ENCODE data around the gene ST3GAL2. TPM values are rescaled to one million over a fixed set of nuclear protein-coding genes. Genes with fewer than 3 reads are reported as not detected.

Gene ST3GAL2, protein sequence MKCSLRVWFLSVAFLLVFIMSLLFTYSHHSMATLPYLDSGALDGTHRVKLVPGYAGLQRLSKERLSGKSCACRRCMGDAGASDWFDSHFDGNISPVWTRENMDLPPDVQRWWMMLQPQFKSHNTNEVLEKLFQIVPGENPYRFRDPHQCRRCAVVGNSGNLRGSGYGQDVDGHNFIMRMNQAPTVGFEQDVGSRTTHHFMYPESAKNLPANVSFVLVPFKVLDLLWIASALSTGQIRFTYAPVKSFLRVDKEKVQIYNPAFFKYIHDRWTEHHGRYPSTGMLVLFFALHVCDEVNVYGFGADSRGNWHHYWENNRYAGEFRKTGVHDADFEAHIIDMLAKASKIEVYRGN
- total RNA-seq: 46.5 to 53.0 TPM (median 47.4 TPM) in 3 replicates

DNA sequence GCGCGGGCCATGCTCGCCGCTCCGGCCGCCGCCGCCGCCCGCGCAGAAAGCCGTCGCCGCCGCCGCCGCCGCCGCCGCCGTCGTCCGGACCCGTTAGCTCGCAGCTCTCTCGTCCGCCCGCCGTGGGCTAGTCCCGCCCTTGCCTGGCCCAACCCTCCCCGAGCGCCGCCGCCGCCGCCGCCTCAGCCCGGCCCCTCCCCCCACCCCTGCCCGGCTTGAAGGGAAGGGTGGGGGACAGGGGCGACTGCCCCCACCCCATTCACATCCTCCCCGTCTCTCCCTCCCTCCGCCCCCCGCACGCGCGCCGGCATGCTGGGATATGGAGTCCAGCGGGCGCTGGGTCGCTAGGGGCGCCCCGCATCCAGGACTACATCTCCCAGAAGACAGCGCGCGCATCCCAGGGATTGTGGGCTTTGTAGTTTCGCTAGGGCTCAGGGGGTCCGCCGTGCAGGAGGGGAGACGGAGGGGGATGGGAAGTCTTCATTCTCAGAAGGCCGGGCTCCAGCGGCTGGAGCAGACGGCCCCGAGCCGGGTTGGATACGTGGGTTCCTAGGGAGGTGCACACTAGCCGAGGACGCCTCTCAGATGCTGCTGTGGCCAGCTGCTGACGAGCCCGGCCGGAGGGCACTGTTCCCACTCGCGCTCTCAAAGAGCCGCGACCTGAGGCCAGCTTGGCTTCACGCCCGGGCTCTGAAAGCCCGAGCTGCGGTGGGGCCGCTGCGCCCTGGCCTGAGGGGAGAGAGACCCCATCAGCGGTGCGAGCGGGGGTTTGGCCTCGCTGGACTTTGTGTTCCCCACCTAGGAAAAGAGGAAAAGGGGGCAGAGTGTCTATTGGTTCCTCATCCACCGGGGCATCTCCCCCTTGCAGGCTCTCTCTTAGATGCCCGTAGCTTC, at the start of gene ST3GAL2:
Gene ST3GAL2, minus strand, starts transcription at position 132 of the 894 bp plus-strand sequence. CDS start 40,570 bp downstream, outside the sequence.
- TF ChIP-seq, protein P1, sequence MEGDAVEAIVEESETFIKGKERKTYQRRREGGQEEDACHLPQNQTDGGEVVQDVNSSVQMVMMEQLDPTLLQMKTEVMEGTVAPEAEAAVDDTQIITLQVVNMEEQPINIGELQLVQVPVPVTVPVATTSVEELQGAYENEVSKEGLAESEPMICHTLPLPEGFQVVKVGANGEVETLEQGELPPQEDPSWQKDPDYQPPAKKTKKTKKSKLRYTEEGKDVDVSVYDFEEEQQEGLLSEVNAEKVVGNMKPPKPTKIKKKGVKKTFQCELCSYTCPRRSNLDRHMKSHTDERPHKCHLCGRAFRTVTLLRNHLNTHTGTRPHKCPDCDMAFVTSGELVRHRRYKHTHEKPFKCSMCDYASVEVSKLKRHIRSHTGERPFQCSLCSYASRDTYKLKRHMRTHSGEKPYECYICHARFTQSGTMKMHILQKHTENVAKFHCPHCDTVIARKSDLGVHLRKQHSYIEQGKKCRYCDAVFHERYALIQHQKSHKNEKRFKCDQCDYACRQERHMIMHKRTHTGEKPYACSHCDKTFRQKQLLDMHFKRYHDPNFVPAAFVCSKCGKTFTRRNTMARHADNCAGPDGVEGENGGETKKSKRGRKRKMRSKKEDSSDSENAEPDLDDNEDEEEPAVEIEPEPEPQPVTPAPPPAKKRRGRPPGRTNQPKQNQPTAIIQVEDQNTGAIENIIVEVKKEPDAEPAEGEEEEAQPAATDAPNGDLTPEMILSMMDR (IDR thresholded peaks at IDR 0.05; ENCODE audit: unreplicated experiment): no peak
- H3K36me3 Mint-ChIP-seq: no peaks in the 10 kb centered on the region
- peak within 1 kb of the TSS; percentile 97 for H3K4me3 Mint-ChIP-seq
- H3K4me1 Mint-ChIP-seq: peaks cover 36% of the 10 kb centered on the region
- DNase-seq (ENCODE audit: low spot score in 2 of 2, unreplicated experiment in 2 of 2): peak; percentile 92 to 94
- H3K27me3 Mint-ChIP-seq (ENCODE audit: low read depth): no peaks in the 10 kb centered on the region
- H3K27ac Mint-ChIP-seq: peak within 1 kb of the TSS; percentile 98
- H3K9me3 Mint-ChIP-seq: no peaks in the 10 kb centered on the region

DNA sequence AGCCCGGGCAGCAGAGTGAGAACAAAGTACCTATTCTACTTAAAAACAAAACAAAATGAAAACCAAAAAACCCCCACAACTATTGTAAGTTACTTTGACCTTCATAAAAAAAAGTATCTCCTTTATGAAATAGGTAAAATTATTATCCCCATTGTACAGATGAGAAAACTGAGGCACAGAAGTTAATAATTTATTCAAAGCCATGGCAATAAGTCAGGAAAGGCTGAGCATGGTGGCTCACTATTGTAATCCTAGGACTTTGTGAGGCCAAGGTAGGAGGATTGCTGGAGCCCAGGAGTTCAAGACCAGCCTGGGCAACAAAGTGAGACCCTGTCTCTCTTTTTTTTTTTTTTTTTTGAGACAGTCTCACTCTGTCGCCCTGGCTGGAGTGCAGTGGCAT, 46.0 kb upstream of the ST3GAL2 start:
- peaks cover 20% of the 10 kb centered on the region for H3K36me3 Mint-ChIP-seq
- no peaks in the 10 kb centered on the region for H3K4me1 Mint-ChIP-seq
- no peaks in the 10 kb centered on the region for H3K27me3 Mint-ChIP-seq (ENCODE audit: low read depth)
- no peak overlapping the region for H3K4me3 Mint-ChIP-seq
- no peaks in the 10 kb centered on the region for H3K9me3 Mint-ChIP-seq
- no peak overlapping the region for H3K27ac Mint-ChIP-seq
- TF ChIP-seq, protein P1 (IDR thresholded peaks at IDR 0.05; ENCODE audit: unreplicated experiment): no peak
- no peak for DNase-seq (ENCODE audit: low spot score in 2 of 2, unreplicated experiment in 2 of 2)

DNA sequence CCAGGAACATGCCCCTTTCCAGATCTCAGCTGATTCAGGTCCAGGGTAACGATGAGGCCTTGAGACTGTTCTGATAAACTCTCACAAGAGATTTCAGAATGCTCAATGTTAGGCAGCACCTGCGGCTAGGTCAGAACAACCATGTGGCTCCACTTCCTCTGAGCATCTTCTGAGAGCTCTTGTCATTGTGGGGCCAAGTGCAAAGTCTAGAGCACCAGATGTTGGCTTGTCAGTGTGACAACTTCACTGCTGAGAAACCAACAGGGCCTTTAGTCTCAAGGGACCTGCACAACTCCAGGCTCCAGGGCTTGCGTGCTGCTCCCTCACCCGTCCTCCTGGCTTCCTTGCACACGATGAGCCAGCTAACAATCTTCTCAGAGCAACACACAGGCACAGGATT, 44.5 kb upstream of the ST3GAL2 start:
- Mint-ChIP-seq H3K27me3 (ENCODE audit: low read depth) (no peaks in the 10 kb centered on the region), H3K9me3 (no peaks in the 10 kb centered on the region)

GRCh38 chr16:70482624-70483023, 43.7 kb upstream of the ST3GAL2 start:
- peaks cover 18% of the 10 kb centered on the region for H3K36me3 Mint-ChIP-seq
- TF ChIP-seq, protein P1 (IDR thresholded peaks at IDR 0.05; ENCODE audit: unreplicated experiment): no peak
- no peak overlapping the region for H3K27ac Mint-ChIP-seq
- DNase-seq (ENCODE audit: low spot score in 2 of 2, unreplicated experiment in 2 of 2): no peak
- no peaks in the 10 kb centered on the region for H3K27me3 Mint-ChIP-seq (ENCODE audit: low read depth)
- no peaks in the 10 kb centered on the region for H3K9me3 Mint-ChIP-seq
- no peak overlapping the region for H3K4me3 Mint-ChIP-seq
- no peaks in the 10 kb centered on the region for H3K4me1 Mint-ChIP-seq

More for the DNA sequence above, 44.5 kb upstream of the ST3GAL2 start:
- Mint-ChIP-seq H3K4me1 (no peaks in the 10 kb centered on the region), H3K27ac (no peak overlapping the region), H3K4me3 (no peak overlapping the region), H3K36me3 (peaks cover 18% of the 10 kb centered on the region)
- DNase-seq (ENCODE audit: low spot score in 2 of 2, unreplicated experiment in 2 of 2): no peak
- TF ChIP-seq, protein P1 (IDR thresholded peaks at IDR 0.05; ENCODE audit: unreplicated experiment): no peak

DNA sequence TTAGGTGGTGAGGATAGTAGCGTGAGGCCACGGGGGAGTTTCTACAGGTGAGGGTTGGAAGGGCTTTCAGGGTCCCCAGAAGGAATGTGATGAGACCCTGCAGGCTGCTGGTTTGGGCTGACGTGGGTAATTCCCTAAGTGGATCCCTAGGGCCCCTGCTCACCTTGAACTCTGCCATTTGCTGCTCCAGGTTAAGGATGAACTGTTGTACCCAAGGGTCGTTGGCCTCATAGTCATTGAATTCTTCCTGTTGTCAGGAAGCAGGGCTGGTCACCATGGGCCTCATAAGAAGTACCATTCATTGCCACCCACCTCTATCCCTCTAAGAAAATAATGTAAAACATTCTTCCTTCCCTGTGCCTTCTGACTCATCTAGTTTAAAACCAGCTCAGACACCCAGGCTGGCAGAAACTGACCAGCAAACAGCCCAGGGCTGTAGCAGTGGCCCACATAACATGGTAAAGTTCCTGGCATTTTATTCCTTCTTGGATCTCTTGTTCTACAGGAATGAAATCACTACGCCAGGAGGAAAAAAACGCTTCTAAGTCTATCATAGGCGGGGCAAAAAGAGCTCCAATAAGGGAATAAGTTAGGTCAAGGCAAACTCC, 43.1 kb upstream of the ST3GAL2 start:
- H3K4me3 Mint-ChIP-seq: no peak overlapping the region
- no peak overlapping the region for H3K27ac Mint-ChIP-seq
- peaks cover 2% of the 10 kb centered on the region for H3K4me1 Mint-ChIP-seq
- no peaks in the 10 kb centered on the region for H3K9me3 Mint-ChIP-seq
- H3K36me3 Mint-ChIP-seq: peaks cover 18% of the 10 kb centered on the region
- no peaks in the 10 kb centered on the region for H3K27me3 Mint-ChIP-seq (ENCODE audit: low read depth)
- TF ChIP-seq, protein P1 (IDR thresholded peaks at IDR 0.05; ENCODE audit: unreplicated experiment): no peak
- DNase-seq (ENCODE audit: low spot score in 2 of 2, unreplicated experiment in 2 of 2): no peak

All from mesothelial cell of epicardium (in vitro differentiated cells).